Body of pancreas (tissue), 4 donors: Measurements from ENCODE around the gene RIMS3.

Source experiments
- CTCF ChIP-seq, 7 experiments: fragments of 450-650 bp in 4 of 7; fragments of 200-600 bp in 3 of 7; sonication (generic) in 3 of 7; IDR thresholded peaks; one replicate each; pipeline ENCODE4 v1.5.1; 2016 to 2019; ENCODE audit warnings: antibody characterized with exemption in 7 of 7
- POLR2A ChIP-seq, 3 donors: fragments of 450-650 bp; IDR thresholded peaks; one replicate each; pipeline ENCODE4 v1.6.1; 2016; ENCODE audit warnings: antibody characterized with exemption in 3 of 3, mild to moderate bottlenecking in 2 of 3

- TF ChIP-seq CTCF (IDR thresholded peaks at IDR 0.05) (no peak), POLR2A (IDR thresholded peaks at IDR 0.05) (no peak)
Observed at GRCh38 chr1:40575336-40575735, 90.1 kb downstream of the RIMS3 start.
